NCI-H2196 (cell line): Measurements from ENCODE around the gene AKAP7.

ENCODE experiments used
- DNase-seq: peaks from one replicate; lab custom pipeline; 2025; ENCODE audit not compliant: unreplicated experiment; lab: John Stamatoyannopoulos, UW

The AKAP7 gene

DNA sequence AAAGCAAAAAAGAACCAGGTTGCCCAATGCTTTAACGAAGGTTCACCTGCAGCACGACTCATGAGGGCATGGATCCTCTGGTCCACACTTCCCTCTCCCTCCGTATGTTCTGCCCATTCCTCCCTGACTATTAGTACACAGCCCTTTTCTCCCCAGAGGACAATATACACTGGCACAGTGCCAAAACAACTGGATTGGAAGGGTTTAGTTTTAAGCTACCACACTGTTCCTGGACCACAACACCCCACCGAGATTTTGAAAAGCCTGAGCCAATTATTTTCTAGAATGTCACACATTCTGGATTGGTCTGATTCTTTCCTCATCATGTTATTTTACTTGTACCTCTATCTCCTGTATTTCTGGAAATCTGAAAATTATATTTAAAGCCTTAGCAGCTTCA is 2.9 kb upstream of the AKAP7 start:
- DNase-seq, result no peak

DNA sequence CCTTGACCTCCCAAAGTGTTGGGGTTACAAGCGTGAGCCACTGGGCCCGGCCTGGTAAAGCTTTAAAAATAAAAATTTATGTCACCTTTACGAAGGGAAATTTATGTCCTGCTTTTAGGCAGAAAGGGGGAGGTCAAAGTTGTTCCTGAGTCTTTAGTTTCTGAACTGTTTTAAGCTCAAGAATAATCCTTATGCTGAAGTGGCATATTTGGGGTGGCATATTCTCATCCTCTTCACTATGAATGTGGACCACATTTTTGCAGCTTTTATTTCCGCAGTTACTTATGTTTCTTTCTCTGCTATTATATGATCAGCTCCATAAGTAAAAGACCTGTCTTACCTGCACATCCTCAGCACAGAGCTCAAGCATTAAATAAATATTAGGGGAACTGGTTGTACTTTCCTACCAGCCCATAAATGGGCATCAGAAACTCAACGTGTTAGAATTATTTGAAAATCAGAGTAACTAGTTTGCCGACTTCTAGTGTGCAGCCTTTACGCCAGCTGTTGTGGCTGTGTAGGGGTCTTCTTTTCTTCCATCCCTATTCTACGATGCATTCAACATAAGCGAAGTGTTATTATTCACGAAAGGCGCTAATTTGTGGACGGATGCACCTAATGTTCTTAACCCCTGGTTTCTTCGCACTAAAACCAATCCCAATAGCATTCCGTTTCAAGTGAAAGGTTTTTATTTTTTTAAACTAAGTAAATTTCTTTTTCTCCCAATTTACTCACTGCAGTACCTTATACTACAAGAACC is 867 bp upstream of the AKAP7 start:
- no peak for DNase-seq

DNA sequence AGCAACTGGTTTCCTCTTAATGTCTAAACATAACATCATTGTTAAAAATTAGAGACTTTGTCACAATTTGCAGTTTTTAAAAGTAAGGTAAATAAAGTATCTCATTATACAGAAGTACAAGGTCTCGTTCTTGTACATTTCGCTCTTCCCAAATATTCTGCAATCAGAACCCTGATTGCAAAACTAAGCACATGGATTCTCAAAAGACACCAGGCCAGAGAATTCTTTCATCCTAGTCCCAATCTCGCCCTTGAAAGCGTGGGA is 355 bp upstream of the AKAP7 start:
- no peak for DNase-seq

- no peak for DNase-seq
Observed at GRCh38 chr6:131136021-131136786, 937 bp downstream of the AKAP7 start.

DNA sequence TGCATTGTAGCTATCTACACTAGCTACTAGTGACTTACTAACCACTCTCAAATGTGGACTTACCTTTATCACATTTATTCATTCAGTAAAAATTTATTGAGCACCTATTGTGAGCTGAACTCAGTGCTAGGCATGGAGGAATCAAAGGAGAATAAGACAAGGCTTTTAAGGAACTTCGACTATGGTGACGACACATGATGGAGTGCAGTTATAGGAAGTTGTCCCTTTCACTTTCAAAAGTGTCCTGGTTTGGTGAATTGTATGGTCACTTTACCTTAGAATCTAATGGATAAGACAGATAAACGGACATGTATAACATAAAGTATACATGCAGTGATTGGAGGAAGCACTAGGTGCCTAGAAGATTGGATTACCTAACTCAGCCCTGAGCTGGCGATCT is 4.3 kb downstream of the AKAP7 start:
- no peak for DNase-seq

DNA sequence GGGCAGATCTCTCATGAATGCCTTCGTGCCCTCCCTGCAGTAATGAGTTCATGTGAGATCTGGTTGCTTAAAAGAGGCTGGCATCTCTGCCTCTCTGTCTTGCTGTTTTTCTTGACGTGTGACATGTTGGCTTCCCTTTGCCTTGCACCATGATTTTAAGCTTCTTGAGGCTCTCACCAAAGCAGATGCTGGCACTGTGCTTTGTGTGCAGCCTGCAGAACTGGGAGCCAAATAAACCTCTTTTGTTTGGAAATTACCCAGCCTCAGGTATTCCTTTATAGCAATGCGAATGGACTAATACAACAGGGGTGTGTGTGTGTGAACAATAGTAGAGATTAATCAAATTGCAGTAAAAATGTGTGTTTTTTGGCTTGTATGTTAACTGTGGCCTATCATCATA is 8.1 kb downstream of the AKAP7 start:
- no peak for DNase-seq

- no peak for DNase-seq
Observed at GRCh38 chr6:131146865-131147264, 11.6 kb downstream of the AKAP7 start.

- DNase-seq, result no peak
Observed at GRCh38 chr6:131156411-131156810, 21.1 kb downstream of the AKAP7 start.

DNA sequence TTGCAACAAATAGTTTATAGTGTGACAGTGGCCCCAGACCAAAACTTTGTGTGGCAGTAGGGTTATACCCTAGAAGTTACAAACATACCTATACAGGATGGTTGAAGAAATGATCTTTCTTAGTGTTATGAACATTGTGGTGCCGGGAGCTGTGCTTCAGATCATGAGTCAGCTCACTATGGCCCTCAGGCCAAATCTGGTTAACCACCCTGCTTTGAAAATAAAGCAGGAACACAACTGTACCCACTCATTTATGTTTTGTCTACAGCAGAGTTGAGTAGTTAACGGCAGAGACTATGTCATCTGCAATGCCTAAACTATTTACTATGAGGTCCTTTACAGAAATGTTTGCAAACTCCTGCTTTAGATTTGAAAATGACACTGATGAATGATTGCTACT is 24.3 kb downstream of the AKAP7 start:
- no peak for DNase-seq

- DNase-seq, result no peak
Observed at GRCh38 chr6:131160254-131160758, 25.0 kb downstream of the AKAP7 start.

DNA sequence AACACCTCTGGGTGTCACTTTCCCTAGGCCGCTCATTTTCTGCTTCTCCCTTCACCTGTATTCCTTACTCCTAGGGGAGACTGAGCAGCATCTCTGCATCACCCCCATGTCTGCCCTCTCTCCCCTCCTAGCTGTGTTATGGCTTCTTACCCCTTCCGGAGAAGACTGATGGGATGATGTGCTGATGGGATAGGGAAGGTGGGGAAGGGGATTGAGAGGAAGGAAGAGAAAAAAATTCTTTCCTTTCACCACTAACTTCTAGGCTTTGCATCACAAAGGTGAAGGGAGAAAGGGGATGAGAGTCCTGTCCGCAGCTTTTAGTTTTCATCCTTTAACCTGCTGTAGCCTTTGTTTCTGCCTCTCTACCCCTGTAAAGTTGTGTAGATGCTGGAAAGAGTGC is 26.7 kb downstream of the AKAP7 start:
- no peak for DNase-seq

GRCh38 chr6:131163886-131164285 is 28.6 kb downstream of the AKAP7 start:
- DNase-seq, result no peak

- no peak for DNase-seq
Observed at GRCh38 chr6:131164506-131164905, 29.2 kb downstream of the AKAP7 start.

DNA sequence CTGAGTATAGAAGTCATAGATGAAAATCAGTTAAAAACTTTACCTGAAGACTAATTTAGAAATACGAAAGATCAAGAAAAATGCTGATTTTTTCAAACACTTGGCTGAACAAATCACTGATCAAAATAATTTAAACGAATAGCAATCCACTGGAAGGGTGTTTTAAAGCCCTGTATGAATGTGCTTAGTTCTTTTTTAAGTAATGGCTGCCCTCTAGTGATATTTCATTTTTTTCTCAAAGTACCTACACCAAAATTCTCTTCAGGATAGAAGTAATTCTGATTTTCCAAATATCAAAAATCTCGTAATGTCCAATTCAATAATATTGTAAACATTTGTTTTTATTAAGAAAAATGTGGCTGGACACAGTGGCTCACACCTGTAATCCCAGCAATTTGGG is 32.5 kb downstream of the AKAP7 start:
- no peak for DNase-seq

- no peak for DNase-seq
Observed at GRCh38 chr6:131169613-131170012, 34.3 kb downstream of the AKAP7 start.

DNA sequence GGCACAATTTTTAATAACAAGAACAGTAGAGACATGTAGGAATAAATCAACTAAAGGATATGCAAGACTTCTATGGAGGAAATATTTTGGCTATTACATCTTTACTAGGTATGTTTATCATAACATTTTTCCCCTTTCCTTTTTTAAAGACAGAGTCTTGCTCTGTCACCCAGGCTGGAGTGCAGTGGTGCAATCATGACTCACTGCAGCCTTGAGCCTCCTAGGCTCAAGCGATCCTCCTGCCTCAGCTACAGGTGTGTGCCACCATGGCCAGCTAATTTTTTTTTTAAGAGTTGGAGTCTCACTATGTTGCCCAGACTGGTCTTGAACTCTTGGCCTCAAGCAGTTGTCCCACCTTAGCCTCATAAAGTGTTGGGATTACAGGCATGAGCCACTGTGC is 37.0 kb downstream of the AKAP7 start:
- DNase-seq, result no peak

- DNase-seq, result no peak
Observed at GRCh38 chr6:131173680-131174079, 38.4 kb downstream of the AKAP7 start.

- no peak for DNase-seq
Observed at GRCh38 chr6:131175564-131175963, 40.3 kb downstream of the AKAP7 start.

DNA sequence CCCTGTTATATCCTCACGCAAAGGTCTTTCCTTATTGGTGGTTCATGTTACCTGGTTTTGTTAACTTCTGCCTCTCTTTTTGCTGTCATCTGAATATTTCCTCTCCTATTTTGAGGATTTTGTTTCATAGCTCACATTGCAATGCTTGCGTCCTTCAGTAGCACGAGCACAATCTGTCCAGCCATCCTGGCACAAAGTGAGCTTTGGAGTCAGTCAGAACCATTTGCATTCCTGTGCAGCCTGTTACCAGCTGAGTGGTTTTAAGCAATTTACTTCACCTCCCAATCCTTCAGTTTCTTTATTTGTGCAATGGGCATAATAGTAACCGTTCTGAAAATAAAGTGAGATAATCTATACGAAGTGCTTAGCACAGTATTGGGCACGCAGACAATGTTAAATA is 42.7 kb downstream of the AKAP7 start:
- no peak for DNase-seq

DNA sequence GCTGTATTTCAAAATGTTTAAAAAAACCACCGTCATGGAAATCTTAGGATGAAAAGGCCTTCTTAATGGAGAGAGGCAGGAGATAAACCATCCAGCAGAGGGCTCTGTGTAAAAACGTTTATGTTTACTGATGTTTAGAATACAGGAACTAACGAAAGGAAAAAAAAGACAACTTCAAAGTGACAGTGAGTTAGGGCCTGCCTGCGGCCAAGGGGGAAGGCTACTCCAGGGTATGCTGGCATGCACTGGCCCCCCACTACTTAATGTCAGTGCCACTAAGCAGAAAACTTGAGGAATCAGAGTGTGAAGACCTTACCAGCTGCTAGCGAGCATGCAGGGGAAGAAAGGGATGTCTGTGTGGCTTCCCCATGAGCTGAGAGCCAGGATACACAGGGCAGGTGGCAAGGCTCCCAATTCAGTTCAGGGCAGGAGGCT is 47.7 kb downstream of the AKAP7 start:
- no peak for DNase-seq

DNA sequence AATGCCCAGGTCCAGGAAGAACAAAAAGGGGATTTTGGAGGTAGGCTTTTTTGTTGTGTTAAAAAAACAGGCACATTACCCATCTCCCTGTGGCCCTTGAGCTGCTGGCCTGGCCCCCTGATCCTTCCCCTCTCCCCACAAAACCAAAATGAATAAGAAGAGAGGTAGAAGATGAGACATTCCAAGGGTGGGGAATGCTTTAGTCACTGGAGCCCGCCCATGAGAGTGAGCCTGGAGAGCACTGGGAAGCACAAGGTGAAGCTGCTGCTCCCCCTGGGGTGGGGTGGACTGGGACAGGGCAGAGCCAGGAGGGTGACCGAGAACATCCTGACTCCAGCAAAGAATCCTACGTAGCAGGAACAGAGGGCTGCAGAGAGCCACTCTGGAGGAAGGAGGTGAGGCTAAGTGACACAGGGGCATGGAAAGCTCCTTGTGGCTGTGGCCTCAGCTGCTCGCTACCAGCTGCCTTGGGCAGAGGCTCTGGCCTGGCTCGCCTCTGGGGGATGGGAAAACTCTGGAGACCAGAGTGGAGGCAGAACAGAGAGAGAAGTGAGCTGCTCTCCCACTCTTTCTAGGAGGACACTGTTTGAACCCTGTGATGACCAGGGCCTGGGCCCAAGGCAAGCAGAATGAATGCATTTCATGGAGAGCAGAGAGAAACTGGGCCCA is 48.3 kb downstream of the AKAP7 start:
- DNase-seq, result no peak

- DNase-seq, result no peak
Observed at GRCh38 chr6:131191590-131191989, 56.3 kb downstream of the AKAP7 start.
